Lung microvascular endothelial cell (primary cell): ENCODE data around the gene CHST6. TPM values are rescaled to one million over a fixed set of nuclear protein-coding genes. Genes with fewer than 3 reads are reported as not detected.
"Not testable (repeated sequence)": the region's sequence is repeated elsewhere in the genome, so short reads cannot be mapped to it uniquely, and the experiment has no call there.

Source experiments
- DNase-seq, 2 donors: peaks; one replicate each; pipeline versions ENCODE4 v3.0.0 to v3.0.0-alpha.2; 2010; ENCODE audit warnings: low read depth in 2 of 2
- total RNA-seq: library from RNA; depleted of rRNA; stranded (reverse); fragments of >200 nt; gene quantifications from 2 replicates; pipeline ENCODE4 v1.2.1, GENCODE V29; 2014

The CHST6 gene
- total RNA-seq, 1 donor from 2014 or later, result 0.99 TPM

- DNase-seq, result no peak
Observed at GRCh38 chr16:75477680-75478473, 17.4 kb downstream of the CHST6 start.

DNA sequence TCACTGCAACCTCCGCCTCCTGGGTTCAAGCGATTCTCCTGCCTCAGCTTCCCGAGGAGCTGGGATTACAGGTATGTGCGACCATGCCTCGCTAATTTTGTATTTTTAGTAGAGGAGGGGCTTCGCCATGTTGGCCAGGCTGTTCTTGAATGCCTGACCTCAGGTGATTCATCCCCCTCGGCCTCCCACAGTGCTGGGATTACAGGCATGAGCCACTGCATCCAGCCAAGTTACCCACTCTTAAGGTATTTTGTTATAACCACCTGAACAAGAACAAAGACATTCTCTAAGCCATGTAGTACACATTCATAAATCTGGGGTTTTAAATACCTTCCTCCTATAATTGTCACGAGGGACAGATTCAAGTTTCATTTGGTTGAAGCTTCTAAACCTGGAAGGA lies 18.4 kb downstream of the CHST6 start:
- no peak for DNase-seq

- no peak for DNase-seq
Observed at GRCh38 chr16:75475420-75475847, 19.8 kb downstream of the CHST6 start.

- DNase-seq, result no peak
Observed at GRCh38 chr16:75472908-75473877, 22.0 kb downstream of the CHST6 start.

DNA sequence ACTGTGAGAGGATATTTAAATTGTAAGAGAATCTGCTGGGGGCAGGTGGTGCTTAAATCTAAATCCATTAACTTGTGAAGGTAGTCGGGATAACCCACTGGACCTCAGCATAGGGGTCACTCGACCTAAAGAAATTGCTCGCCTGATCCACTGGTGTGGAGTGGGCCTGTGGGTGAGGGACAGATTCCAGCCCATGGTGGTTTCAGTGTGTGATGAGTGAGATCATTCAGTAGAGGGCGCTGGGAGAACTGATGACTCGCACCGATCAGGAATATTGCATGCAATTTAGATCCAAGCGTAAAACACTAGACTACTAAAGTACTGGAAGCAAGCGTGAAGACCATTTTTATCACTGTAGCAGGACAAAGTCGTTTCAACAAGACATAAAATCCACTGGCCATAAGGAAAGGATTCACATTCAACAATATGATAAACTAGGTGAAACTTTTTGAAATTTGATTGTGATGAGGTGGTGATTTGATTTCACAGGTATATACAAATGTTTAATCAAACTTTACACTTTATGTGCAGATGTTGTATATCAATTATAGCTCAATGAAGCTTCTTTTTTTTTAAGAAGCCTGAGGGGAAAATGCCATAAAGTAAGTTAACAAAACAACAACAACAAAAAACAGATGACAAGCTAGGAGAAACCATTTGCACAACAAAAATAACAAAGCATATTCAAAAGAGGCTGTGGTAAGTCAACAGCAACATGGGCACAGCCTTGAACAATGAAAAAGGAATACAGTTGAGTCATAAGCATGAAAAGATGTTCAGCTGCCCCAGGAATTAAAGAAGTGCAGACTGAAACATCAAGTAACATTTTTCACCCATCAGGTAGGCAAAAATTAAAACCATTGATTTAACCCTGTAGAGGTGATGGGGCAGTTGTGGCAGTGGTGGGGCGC lies 23.3 kb downstream of the CHST6 start:
- peak; percentile 73 to 81 for DNase-seq

DNA sequence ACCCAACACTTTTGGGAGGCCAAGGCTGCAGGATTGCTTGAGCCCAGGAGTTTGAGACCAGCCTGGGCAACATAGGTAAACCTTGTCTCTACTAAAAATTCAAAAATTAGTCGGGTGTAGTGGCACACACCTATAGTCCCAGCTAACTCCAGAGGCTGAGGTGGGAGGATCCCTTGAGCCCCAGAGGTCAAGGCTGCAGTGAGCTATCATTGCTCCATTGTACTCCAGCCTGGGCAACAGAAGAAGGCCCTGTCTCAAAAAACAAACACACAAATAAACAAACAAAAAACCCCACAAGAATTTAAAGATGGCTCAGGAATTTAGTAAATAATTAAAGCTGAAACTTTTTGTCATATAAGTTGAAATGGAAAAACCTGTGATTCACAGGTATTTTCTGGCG lies 28.5 kb downstream of the CHST6 start:
- DNase-seq, result no peak

DNA sequence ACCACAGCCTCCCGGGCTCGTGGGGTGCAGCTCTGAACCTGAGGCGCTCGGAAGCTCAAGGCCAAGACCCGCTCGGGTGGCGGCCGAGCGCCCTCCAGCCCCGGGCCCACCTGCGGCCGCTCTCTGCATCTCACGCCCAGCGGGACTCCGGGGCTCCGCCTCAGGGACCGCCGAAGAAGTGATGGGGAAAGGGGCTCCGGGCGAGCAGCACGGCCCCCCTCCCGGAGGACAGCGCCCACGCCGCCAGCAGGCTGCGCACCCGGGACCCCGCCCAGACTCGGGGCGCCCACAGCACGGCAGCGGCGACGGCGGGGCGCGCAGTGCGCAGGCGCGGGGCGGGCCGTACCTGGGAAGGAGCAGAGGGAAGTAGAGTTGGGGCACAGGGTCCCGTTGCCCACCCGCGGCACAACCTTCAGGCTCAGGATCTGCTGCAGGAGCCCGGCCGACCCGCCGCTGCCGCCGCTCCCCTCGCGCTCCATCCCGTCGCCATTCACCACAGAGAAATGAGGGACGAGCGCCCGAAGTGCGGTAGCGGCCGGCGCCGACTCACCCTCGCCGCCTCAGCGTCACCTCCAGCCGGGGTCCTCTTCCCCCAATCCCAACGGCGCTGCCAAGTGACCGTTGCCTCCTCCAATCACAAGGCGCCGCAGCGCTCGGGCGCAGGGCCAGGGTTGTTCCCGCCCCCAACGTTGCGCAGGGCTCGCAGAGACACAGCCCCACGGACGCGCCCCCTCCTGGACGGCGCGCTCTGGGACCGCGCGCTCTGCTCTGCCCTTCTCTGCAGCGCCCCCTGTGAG lies 30.9 kb downstream of the CHST6 start, which contains the start of gene TMEM170A:
TSS of gene TMEM170A (minus strand) at position 568 of the 797 bp plus-strand sequence. CDS start at position 479, 89 bp downstream.
- peak; percentile 99 to 100 for DNase-seq

- peak; percentile 23 to 28 for DNase-seq
Observed at GRCh38 chr16:75463389-75464121, 31.7 kb downstream of the CHST6 start.

DNA sequence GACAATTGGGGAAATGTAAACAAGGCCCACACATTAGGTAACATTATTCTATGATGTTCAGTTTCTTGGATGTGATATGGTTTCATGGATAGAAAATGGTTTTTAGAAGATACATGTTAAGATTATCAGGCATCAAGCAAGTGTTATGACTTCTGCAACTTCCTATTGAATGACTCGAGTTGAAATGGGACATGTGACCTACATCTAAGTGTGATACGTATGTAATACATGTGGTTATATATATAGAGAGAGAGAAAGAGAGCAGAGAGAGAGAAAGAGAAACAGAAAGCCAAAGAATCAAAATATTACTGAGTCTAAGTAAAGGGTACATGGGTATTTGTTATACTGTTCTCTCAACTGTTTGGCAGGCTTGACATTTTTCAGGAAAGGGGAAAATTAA lies 32.4 kb downstream of the CHST6 start:
- DNase-seq, result no peak

- DNase-seq, result no peak
Observed at GRCh38 chr16:75461575-75461974, 33.7 kb downstream of the CHST6 start.

- no peak for DNase-seq
Observed at GRCh38 chr16:75460446-75460845, 34.8 kb downstream of the CHST6 start.

DNA sequence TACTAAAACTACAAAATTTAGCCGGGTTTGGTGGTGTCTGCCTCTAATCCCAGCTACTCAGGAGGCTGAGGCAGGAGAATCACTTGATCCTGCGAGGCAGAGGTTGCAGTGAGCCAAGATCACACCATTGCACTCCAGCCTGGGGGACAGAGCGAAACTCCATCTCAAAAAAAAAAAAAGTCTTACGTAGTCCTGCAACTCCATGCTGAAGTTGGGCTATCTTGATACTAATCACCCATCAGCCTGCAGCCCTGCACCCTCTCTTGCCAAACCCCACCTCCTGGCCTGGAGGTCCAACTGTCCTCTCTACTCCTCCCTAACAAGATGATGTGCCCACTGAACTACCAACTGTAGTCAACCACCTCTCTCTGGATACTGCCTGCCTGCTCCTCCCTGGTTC lies 35.5 kb downstream of the CHST6 start:
- no peak for DNase-seq

- DNase-seq, result no peak
Observed at GRCh38 chr16:75458439-75458838, 36.8 kb downstream of the CHST6 start.

DNA sequence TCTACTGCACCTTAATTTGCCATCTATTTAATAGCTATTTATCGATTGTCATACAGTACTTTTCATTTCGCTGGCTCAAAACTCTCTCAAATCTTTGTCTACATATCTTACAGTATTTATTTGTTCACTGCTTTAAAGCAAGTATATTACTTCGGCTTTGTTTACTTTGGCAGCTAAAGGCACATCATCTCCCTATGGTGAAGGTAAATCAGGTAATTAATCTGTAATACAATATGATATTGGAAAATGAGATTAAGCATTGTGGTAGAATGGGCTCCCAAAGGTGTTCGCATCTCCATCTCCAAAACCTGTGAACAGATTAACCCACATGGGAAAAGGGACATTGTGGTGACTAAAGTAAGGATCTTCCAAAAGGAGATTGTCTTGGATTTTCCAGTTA lies 37.2 kb downstream of the CHST6 start:
- DNase-seq, result no peak

DNA sequence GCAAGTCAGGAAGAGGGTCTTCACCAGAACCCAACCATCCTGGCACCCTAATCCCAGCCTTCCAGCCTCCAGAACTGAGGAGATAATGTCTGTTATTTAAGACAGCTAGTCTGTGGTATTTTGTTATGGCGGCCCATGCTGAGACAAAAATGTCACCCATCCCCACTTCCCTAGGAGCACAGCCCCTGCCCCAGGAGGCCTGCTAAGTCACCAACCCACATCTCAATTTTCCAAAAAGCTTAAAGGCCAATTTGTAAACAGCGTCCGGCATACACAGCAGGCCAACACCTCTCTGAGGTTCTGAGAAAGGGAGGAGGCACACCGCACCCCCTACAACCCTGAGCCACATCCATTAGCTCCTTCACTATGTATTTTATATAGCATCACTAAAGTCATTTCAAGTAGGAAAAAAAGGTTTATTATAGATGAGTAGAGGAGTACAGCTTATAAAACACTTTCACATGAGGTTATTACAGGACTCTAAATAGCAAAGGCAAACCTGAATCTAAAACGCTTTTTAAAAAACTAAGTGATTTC lies 37.7 kb downstream of the CHST6 start:
- DNase-seq, result no peak

DNA sequence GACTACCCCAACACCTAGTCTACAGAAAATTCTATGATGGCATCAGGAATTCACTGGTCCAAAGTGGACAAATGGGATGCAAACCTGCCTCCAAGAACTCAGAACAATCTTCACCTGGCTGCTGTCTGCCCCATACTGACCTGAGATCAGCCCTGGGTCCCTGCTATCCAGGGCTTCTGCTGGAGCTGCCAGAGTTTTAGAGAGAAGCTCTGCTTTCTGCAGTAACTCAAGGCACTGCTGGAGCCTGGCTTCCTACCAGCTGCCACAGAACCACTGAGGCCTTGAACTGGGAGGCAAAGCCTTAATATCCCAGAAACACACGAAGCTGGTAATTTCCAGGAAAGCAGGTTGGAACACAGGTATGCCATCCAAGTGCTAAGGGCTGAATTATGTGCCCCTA lies 38.3 kb downstream of the CHST6 start:
- no peak for DNase-seq

GRCh38 chr16:75456486-75456885 lies 38.8 kb downstream of the CHST6 start:
- not testable (repeated sequence) for DNase-seq

GRCh38 chr16:75455677-75456076 lies 39.6 kb downstream of the CHST6 start:
- DNase-seq, result no peak

GRCh38 chr16:75452464-75453190 lies 42.6 kb downstream of the CHST6 start:
- DNase-seq, result peak in 1 of 2 donors; percentile 74
